Natural killer cell (primary cell): ENCODE measurements around the gene LRPPRC. TPM values are rescaled to one million over a fixed set of nuclear protein-coding genes. Genes with fewer than 3 reads are reported as not detected.

Source experiments
- ATAC-seq, 3 donors: fragments of 150-1000 bp in 2 of 3; fragments of 200-7000 bp in 1 of 3; cut with Tn5 transposase; 1 replicate in 1 of 3; 2 replicates in 2 of 3; pipeline ENCODE4 v1.10.0; 2021; ENCODE audit warnings: mild to moderate bottlenecking in 2 of 3, moderate library complexity in 2 of 3
- DNase-seq, 2 donors: peaks; one replicate each; pipeline versions ENCODE4 v3.0.0 to v3.0.0-alpha.2; 2013 to 2021; ENCODE audit warnings: mixed read lengths in 1 of 2
- H3K27ac ChIP-seq: one replicate; pipeline ENCODE4 v1.5.1; 2013; ENCODE audit warnings: mild to moderate bottlenecking, low read length
- H3K27me3 ChIP-seq: one replicate; pipeline ENCODE4 v1.6.1; 2013; ENCODE audit warnings: low read length; ENCODE audit not compliant: control insufficient read depth, insufficient read depth
- H3K36me3 ChIP-seq: one replicate; pipeline ENCODE4 v1.6.1; 2013; ENCODE audit warnings: low read length; ENCODE audit not compliant: control insufficient read depth, insufficient read depth
- H3K4me1 ChIP-seq: one replicate; pipeline ENCODE4 v1.6.1; 2013; ENCODE audit warnings: low read length; ENCODE audit not compliant: control insufficient read depth, insufficient read depth
- H3K4me3 ChIP-seq: one replicate; pipeline ENCODE4 v1.5.1; 2013; ENCODE audit warnings: low read length
- H3K9me3 ChIP-seq: one replicate; pipeline ENCODE4 v1.6.1; 2013; ENCODE audit warnings: low read length; ENCODE audit not compliant: control insufficient read depth, insufficient read depth
- H3K27ac Mint-ChIP-seq, 2 donors: one replicate each; pipeline ENCODE4 v1.8.0; 2022; ENCODE audit warnings: mild to moderate bottlenecking in 2 of 2, mixed read lengths in 2 of 2, moderate library complexity in 1 of 2
- H3K27me3 Mint-ChIP-seq, 2 donors: one replicate each; pipeline ENCODE4 v1.8.0; 2022; ENCODE audit warnings: low read depth in 2 of 2, mixed read lengths in 2 of 2
- H3K36me3 Mint-ChIP-seq: one replicate; pipeline ENCODE4 v1.8.0; 2022; ENCODE audit warnings: mixed read lengths
- H3K4me1 Mint-ChIP-seq, 2 donors: one replicate each; pipeline ENCODE4 v1.8.0; 2022; ENCODE audit warnings: mixed read lengths in 2 of 2
- H3K4me3 Mint-ChIP-seq: one replicate; pipeline ENCODE4 v1.8.0; 2022; ENCODE audit warnings: mild to moderate bottlenecking, moderate library complexity, mixed read lengths
- H3K9me3 Mint-ChIP-seq, 2 donors: one replicate each; pipeline ENCODE4 v1.8.0; 2022; ENCODE audit warnings: mixed read lengths in 2 of 2
- CTCF ChIP-seq: fragments of 200-600 bp; IDR thresholded peaks from one replicate; pipeline ENCODE4 v1.8.0; 2022; ENCODE audit warnings: antibody characterized with exemption
- WGBS: methylation state at CpG from one replicate; pipeline ENCODE4 v1.1.7; 2013; ENCODE audit warnings: missing lambda C conversion rate; ENCODE audit not compliant: insufficient coverage; 5-methylcytosine and 5-hydroxymethylcytosine counted together
- intact Hi-C: fragments of 100-400 bp; cut with micrococcal nuclease; formaldehyde crosslinking; loops from one replicate; pipeline ENCODE4 v1.14.2; 2022
- total RNA-seq, 4 donors: library from RNA; stranded (reverse); fragments of 120-200 nt in 1 of 4; gene quantifications; one replicate each; pipeline versions ENCODE4 v1.2.3 to v1.2.4, GENCODE V29; 2013 to 2022

The LRPPRC gene
- total RNA-seq, 3 donors from 2014 or later (not counting 1 experiment from before 2014, with no cell fraction given), result 43.5 to 53.8 (median 48.4) TPM

GRCh38 chr2:43898134-43898837 lies 97.5 kb downstream of the LRPPRC start:
- Mint-ChIP-seq H3K27ac (no peak overlapping the region), H3K4me3 (no peak overlapping the region), H3K36me3 (no peaks in the 10 kb centered on the region), H3K9me3 (no peaks in the 10 kb centered on the region), H3K4me1 (no peaks in the 10 kb centered on the region), H3K27me3 (no peaks in the 10 kb centered on the region)
- WGBS, result 97% methylated on average over 9 of the region's 11 CpGs
- Histone ChIP-seq H3K36me3 (peaks cover 73% of the 10 kb centered on the region), H3K27me3 (no peaks in the 10 kb centered on the region), H3K4me3 (no peak overlapping the region), H3K27ac (no peak overlapping the region), H3K9me3 (no peaks in the 10 kb centered on the region), H3K4me1 (no peaks in the 10 kb centered on the region)
- no peak for TF ChIP-seq CTCF
- DNase-seq, result peak in 1 of 2 donors; percentile 14
- ATAC-seq, result no peak
- intact Hi-C loops, result no loop called here

GRCh38 chr2:43897492-43897891 lies 98.3 kb downstream of the LRPPRC start:
- H3K9me3 Mint-ChIP-seq, result no peaks in the 10 kb centered on the region
- H3K36me3 Mint-ChIP-seq, result peaks cover 7% of the 10 kb centered on the region
- H3K4me3 Mint-ChIP-seq, result no peak overlapping the region
- no peaks in the 10 kb centered on the region for H3K4me1 ChIP-seq
- no peaks in the 10 kb centered on the region for H3K4me1 Mint-ChIP-seq
- no peaks in the 10 kb centered on the region for H3K27me3 Mint-ChIP-seq
- H3K27ac ChIP-seq, result no peak overlapping the region
- no peak overlapping the region for H3K4me3 ChIP-seq
- DNase-seq (no peak), ATAC-seq (no peak)
- H3K9me3 ChIP-seq, result no peaks in the 10 kb centered on the region
- intact Hi-C loops, result no loop called here
- no peak overlapping the region for H3K27ac Mint-ChIP-seq
- WGBS, result 98% methylated on average over 6 of the region's 6 CpGs
- no peak for TF ChIP-seq CTCF
- peaks cover 76% of the 10 kb centered on the region for H3K36me3 ChIP-seq
- H3K27me3 ChIP-seq, result no peaks in the 10 kb centered on the region

DNA sequence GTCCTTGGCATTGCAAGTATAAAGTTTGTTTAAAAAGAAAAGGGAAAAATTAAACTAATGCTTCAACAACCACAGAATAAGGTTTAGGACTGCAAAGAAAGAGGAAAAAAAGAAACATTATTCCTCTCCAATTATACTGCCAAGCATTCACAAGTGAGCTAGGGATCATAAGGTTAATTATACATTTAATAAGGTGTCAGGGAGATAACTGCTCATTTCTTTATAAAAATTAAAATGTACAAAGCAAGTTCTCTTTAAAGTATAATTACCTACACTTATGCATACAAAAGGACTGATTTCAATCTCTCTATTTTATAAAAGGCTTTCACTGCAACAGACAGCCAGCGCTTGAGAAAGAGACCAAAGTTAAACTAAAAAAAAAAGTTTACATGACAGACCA lies 98.9 kb downstream of the LRPPRC start:
- no peak for TF ChIP-seq CTCF
- Histone ChIP-seq H3K27ac (no peak overlapping the region), H3K4me3 (no peak overlapping the region), H3K27me3 (no peaks in the 10 kb centered on the region), H3K36me3 (peaks cover 76% of the 10 kb centered on the region), H3K9me3 (no peaks in the 10 kb centered on the region), H3K4me1 (no peaks in the 10 kb centered on the region)
- no peak overlapping the region for H3K4me3 Mint-ChIP-seq
- H3K4me1 Mint-ChIP-seq, result no peaks in the 10 kb centered on the region
- H3K36me3 Mint-ChIP-seq, result peaks cover 11% of the 10 kb centered on the region
- intact Hi-C loops, result no loop called here
- WGBS, result no CpG with 5 or more reads among the region's 1 CpG
- H3K9me3 Mint-ChIP-seq, result no peaks in the 10 kb centered on the region
- H3K27ac Mint-ChIP-seq, result no peak overlapping the region
- ATAC-seq (no peak), DNase-seq (no peak)
- no peaks in the 10 kb centered on the region for H3K27me3 Mint-ChIP-seq

- WGBS, result 97% methylated on average over 2 of the region's 2 CpGs
- Mint-ChIP-seq H3K4me1 (no peaks in the 10 kb centered on the region), H3K36me3 (peaks cover 28% of the 10 kb centered on the region), H3K9me3 (no peaks in the 10 kb centered on the region), H3K4me3 (no peak overlapping the region), H3K27ac (no peak overlapping the region), H3K27me3 (no peaks in the 10 kb centered on the region)
- Histone ChIP-seq H3K36me3 (peaks cover 82% of the 10 kb centered on the region), H3K9me3 (no peaks in the 10 kb centered on the region), H3K4me1 (no peaks in the 10 kb centered on the region), H3K27ac (no peak overlapping the region), H3K4me3 (no peak overlapping the region), H3K27me3 (no peaks in the 10 kb centered on the region)
- no peak for TF ChIP-seq CTCF
- DNase-seq (no peak), ATAC-seq (no peak)
- intact Hi-C loops, result no loop called here
Measured at GRCh38 chr2:43894743-43895142, 101.0 kb downstream of the LRPPRC start.
